Measurements from ENCODE around the gene KSR1. TPM values are rescaled to one million over a fixed set of nuclear protein-coding genes. Genes with fewer than 3 reads are reported as not detected.

Gene KSR1
- polyA plus RNA-seq, 1 of the 3 experiments (the other 2 are of a cell fraction) = 7.5 TPM

DNA sequence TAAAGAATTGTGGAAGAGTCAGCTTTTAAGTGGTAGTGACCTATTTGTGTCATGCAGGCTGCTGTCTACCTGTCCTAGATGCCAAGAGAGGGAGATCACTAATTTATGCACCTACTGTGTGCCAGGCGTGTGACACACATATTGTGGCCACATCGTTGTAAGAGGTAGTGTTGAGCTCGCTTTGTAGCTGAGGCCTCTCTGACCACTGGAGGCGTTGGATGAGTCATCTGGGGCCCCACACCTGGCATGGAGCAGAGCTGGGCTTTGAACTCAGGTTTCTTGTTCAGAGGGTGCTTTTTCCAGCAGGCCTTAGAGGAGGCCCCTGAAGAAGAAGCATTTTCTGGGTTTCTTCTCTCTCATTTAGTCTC lies 122.5 kb downstream of the KSR1 start (continued):
- TF ChIP-seq FOXM1 (IDR thresholded peaks at IDR 0.05; ENCODE audit: low read depth) = no peak
- TF ChIP-seq, protein P1, sequence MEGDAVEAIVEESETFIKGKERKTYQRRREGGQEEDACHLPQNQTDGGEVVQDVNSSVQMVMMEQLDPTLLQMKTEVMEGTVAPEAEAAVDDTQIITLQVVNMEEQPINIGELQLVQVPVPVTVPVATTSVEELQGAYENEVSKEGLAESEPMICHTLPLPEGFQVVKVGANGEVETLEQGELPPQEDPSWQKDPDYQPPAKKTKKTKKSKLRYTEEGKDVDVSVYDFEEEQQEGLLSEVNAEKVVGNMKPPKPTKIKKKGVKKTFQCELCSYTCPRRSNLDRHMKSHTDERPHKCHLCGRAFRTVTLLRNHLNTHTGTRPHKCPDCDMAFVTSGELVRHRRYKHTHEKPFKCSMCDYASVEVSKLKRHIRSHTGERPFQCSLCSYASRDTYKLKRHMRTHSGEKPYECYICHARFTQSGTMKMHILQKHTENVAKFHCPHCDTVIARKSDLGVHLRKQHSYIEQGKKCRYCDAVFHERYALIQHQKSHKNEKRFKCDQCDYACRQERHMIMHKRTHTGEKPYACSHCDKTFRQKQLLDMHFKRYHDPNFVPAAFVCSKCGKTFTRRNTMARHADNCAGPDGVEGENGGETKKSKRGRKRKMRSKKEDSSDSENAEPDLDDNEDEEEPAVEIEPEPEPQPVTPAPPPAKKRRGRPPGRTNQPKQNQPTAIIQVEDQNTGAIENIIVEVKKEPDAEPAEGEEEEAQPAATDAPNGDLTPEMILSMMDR (IDR thresholded peaks at IDR 0.05) = no peak

DNA sequence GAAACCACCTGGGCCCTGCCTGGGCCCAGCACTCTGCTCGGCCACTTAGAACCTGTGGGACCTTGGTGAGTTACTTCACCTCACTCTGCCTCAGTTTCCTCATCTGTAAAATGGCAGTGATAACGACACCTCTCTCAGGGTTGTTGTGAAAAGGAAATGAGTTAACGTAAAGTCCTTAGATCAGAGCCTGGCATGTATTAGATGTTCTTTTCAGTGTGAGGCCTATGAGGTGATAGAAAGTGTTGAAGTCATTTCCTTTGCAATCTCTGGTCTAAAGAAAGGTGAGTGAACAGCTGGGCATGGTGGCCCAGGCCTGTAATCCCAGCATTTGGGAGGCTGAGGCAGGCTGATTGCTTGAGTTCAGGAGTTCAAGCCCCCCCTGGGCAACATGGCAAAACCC lies 123.1 kb downstream of the KSR1 start:
- TF ChIP-seq RAD21 (IDR thresholded peaks at IDR 0.05; ENCODE audit: low read length) (no peak), TEAD4 (IDR thresholded peaks at IDR 0.05; ENCODE audit: borderline replicate concordance, insufficient read depth) (no peak), MEF2A (IDR thresholded peaks at IDR 0.05; ENCODE audit: borderline replicate concordance, low read depth) (no peak), RXRA (IDR thresholded peaks at IDR 0.05; ENCODE audit: borderline replicate concordance, low read depth) (no peak)
- TF ChIP-seq, protein P2, sequence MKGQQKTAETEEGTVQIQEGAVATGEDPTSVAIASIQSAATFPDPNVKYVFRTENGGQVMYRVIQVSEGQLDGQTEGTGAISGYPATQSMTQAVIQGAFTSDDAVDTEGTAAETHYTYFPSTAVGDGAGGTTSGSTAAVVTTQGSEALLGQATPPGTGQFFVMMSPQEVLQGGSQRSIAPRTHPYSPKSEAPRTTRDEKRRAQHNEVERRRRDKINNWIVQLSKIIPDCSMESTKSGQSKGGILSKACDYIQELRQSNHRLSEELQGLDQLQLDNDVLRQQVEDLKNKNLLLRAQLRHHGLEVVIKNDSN (IDR thresholded peaks at IDR 0.05; ENCODE audit: borderline replicate concordance, low read depth) = no peak
- TF ChIP-seq, protein P3, sequence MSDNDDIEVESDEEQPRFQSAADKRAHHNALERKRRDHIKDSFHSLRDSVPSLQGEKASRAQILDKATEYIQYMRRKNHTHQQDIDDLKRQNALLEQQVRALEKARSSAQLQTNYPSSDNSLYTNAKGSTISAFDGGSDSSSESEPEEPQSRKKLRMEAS (IDR thresholded peaks at IDR 0.05; ENCODE audit: low read depth) = no peak

DNA sequence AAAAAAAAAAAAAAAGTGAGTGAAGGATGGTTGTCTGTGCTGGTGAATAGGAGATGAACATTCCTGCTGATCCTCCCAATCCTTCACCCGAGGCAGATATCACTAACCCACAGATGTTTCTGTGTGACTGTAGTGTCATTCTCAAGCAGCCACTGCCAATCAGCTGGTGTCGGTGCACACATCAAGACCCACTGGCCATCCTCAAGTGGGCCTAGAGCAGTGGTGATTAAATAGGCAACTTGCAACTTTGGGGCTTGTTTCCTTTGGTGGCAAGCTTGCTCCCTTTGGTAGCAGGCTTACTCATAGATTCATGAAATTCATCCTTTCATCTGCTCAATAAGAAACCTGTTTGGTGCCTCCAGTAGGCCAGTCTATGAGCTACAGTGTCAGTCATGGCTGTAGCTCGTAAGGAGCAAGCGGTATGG lies 123.7 kb downstream of the KSR1 start:
- Histone ChIP-seq H3K4me2 (no peak overlapping the region), H3F3A (replicated peaks; ENCODE audit: insufficient read depth) (peaks cover 11% of the 10 kb centered on the region), H4K20me1 (ENCODE audit: insufficient read depth) (no peaks in the 10 kb centered on the region), H3K27ac (ENCODE audit: low read depth in 2 of 2, low read length in 1 of 2) (no peak overlapping the region), H3K4me1 (ENCODE audit: control insufficient read depth in 1 of 2, insufficient read depth in 2 of 2, low read depth in 1 of 2, low read length in 1 of 2) (peaks cover 19 to 51% of the 10 kb centered on the region in 2 experiments), H3K9me3 (no peaks in the 10 kb centered on the region), H3K36me3 (replicated peaks in 1 of 2; ENCODE audit: control insufficient read depth in 1 of 2, insufficient read depth in 2 of 2, low read length in 1 of 2) (no peaks in the 10 kb centered on the region), H3K9ac (no peak overlapping the region), H3K79me2 (ENCODE audit: insufficient read depth) (no peaks in the 10 kb centered on the region), H3K4me3 (ENCODE audit: low read depth in 2 of 2, low read length in 1 of 2) (no peak overlapping the region), H3K9me2 (no peaks in the 10 kb centered on the region), H3K27me3 (ENCODE audit: insufficient read depth) (no peaks in the 10 kb centered on the region), H2AFZ (ENCODE audit: low read depth) (no peak overlapping the region)
- TF ChIP-seq FOXM1 (IDR thresholded peaks at IDR 0.05; ENCODE audit: low read depth) (no peak), YY1 (IDR thresholded peaks at IDR 0.05; ENCODE audit: low read depth) (no peak), RAD21 (IDR thresholded peaks at IDR 0.05; ENCODE audit: low read length) (no peak), FOXJ3 (CRISPR knock-in tag; IDR thresholded peaks at IDR 0.05) (no peak), RCOR1 (IDR thresholded peaks at IDR 0.05; ENCODE audit: low read length) (no peak), TEAD4 (IDR thresholded peaks at IDR 0.05; ENCODE audit: borderline replicate concordance, insufficient read depth) (no peak), SIN3A (IDR thresholded peaks at IDR 0.05; ENCODE audit: borderline replicate concordance, low read depth, low read length) (no peak), POLR2AphosphoS5 (IDR thresholded peaks at IDR 0.05; ENCODE audit: low read depth, low read length) (no peak), GATA2 (CRISPR knock-in tag; IDR thresholded peaks at IDR 0.05) (no peak)
- ChIA-PET CTCF (interaction anchor here (0.6 to 4.9 kb wide), 7 partner anchors 11 to 217 kb away, joined by 3 to 31 read pairs (median 3); partner anchors contain the start of gene KSR1), POLR2A (interaction anchor here (0.6 kb wide), 1 partner anchor 20 kb away, joined by 3 read pairs; no protein-coding TSS in a partner anchor)
- WGBS (ENCODE audit: low lambda C conversion rate) = 85% methylated on average over 4 of the region's 4 CpGs
- no peak for DNase-seq

More for the DNA sequence above, 123.1 kb downstream of the KSR1 start:
- Histone ChIP-seq H3K9ac (no peak overlapping the region), H3F3A (replicated peaks; ENCODE audit: insufficient read depth) (peaks cover 11% of the 10 kb centered on the region), H3K4me1 (ENCODE audit: control insufficient read depth in 1 of 2, insufficient read depth in 2 of 2, low read depth in 1 of 2, low read length in 1 of 2) (peaks cover 21 to 48% of the 10 kb centered on the region in 2 experiments), H3K9me3 (no peaks in the 10 kb centered on the region), H3K27me3 (ENCODE audit: insufficient read depth) (no peaks in the 10 kb centered on the region), H4K20me1 (ENCODE audit: insufficient read depth) (no peaks in the 10 kb centered on the region), H3K27ac (ENCODE audit: low read depth in 2 of 2, low read length in 1 of 2) (no peak overlapping the region), H2AFZ (ENCODE audit: low read depth) (no peak overlapping the region), H3K79me2 (ENCODE audit: insufficient read depth) (no peaks in the 10 kb centered on the region), H3K4me3 (ENCODE audit: low read depth in 2 of 2, low read length in 1 of 2) (no peak overlapping the region), H3K9me2 (no peaks in the 10 kb centered on the region), H3K4me2 (no peak overlapping the region), H3K36me3 (replicated peaks in 1 of 2; ENCODE audit: control insufficient read depth in 1 of 2, insufficient read depth in 2 of 2, low read length in 1 of 2) (no peaks in the 10 kb centered on the region)
- 94% methylated on average over 3 of the region's 3 CpGs for WGBS (ENCODE audit: low lambda C conversion rate)
- POLR2A ChIA-PET = no interaction called here
- CTCF ChIA-PET = interaction anchor here (0.6 to 4.9 kb wide), 10 partner anchors 8 to 216 kb away, joined by 3 to 31 read pairs (median 4); partner anchors contain the start of gene KSR1
- no peak for DNase-seq
